Measurements from ENCODE around the gene AGBL4. TPM values are rescaled to one million over a fixed set of nuclear protein-coding genes. Genes with fewer than 3 reads are reported as not detected.

AGBL4 gene
- total RNA-seq, 1 donor from 2014 or later: not detected

DNA sequence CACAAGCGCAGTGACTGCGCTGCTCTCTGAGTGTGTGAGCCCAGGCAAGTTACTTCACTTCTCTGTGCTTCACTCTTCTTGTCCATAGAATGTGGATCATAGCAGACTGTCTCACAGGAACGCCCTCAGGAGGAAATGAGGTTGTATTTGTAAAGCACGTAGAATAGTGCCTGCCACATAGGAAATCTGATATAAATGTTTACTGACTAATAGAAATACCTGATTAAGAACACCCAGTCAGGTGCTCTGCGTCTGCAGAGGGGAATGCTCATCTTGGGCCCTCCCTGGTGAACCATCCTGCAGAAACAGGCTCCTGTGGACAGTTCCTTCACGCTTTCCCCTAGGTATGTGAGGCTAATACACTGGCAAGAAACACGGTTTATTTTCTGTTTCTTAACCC lies 1347.4 kb downstream of the AGBL4 start:
- H3K27ac ChIP-seq: no peak overlapping the region
- no peak for DNase-seq (ENCODE audit: low spot score in 2 of 2)
- H3K4me1 ChIP-seq: peaks cover 0 to 19% of the 10 kb centered on the region in 2 donors
- TF ChIP-seq, protein P1, sequence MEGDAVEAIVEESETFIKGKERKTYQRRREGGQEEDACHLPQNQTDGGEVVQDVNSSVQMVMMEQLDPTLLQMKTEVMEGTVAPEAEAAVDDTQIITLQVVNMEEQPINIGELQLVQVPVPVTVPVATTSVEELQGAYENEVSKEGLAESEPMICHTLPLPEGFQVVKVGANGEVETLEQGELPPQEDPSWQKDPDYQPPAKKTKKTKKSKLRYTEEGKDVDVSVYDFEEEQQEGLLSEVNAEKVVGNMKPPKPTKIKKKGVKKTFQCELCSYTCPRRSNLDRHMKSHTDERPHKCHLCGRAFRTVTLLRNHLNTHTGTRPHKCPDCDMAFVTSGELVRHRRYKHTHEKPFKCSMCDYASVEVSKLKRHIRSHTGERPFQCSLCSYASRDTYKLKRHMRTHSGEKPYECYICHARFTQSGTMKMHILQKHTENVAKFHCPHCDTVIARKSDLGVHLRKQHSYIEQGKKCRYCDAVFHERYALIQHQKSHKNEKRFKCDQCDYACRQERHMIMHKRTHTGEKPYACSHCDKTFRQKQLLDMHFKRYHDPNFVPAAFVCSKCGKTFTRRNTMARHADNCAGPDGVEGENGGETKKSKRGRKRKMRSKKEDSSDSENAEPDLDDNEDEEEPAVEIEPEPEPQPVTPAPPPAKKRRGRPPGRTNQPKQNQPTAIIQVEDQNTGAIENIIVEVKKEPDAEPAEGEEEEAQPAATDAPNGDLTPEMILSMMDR (IDR thresholded peaks at IDR 0.05): no peak
- no peaks in the 10 kb centered on the region for H3K27me3 ChIP-seq
- intact Hi-C loops (cut with DNase I): no loop called here
- H3K9me3 ChIP-seq: no peaks in the 10 kb centered on the region
- H3K36me3 ChIP-seq: no peaks in the 10 kb centered on the region
- no peak overlapping the region for H3K4me3 ChIP-seq

DNA sequence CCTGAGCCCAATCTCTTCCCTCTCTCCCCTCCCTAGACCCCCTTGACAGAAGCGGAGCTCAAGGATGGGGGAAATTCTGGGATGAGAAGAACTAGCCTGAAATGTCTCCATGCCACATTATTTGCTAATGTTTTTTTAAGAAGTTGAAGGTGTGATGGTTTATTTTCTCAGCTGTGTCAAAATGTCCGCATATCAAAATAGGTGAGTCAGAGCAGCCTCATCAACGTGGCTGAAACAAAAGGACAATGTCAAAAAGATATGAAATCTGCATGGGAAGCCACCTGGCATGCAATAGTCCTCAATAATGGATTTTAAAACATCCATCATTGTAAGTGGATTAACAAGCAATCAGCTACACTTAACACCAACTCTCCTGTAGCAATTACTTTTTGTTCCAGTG lies 1348.5 kb downstream of the AGBL4 start:
- no peak overlapping the region for H3K27ac ChIP-seq
- intact Hi-C loops (cut with DNase I): no loop called here
- H3K27me3 ChIP-seq: no peaks in the 10 kb centered on the region
- H3K36me3 ChIP-seq: no peaks in the 10 kb centered on the region
- H3K4me3 ChIP-seq: no peak overlapping the region
- no peak for DNase-seq (ENCODE audit: low spot score in 2 of 2)
- no peaks in the 10 kb centered on the region for H3K9me3 ChIP-seq
- H3K4me1 ChIP-seq: peaks cover 0 to 8% of the 10 kb centered on the region in 2 donors
- TF ChIP-seq, protein P1 (IDR thresholded peaks at IDR 0.05): no peak

DNA sequence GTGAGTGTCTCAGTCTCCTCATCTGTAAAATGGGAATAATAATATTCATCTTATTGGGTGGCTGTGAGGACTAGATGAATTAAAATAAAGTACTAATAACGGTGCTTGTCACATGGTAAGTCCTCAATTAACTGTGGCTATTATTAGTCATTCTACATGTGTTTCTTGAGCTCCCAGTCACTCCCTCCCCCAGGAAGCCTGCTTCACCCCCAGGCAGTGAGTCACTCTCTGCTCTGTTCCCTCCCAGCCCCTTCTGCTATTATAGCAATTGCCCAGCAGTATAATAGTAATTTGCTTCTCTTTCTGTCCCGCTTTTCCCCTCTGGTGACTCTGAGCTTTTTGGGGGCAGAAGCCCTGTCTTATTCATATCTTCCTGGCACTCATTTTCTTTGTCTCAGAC lies 1349.1 kb downstream of the AGBL4 start:
- Histone ChIP-seq H3K36me3 (no peaks in the 10 kb centered on the region), H3K9me3 (no peaks in the 10 kb centered on the region), H3K27ac (no peak overlapping the region), H3K4me3 (no peak overlapping the region), H3K27me3 (no peaks in the 10 kb centered on the region), H3K4me1 (peaks cover 0 to 2% of the 10 kb centered on the region in 2 donors)
- TF ChIP-seq, protein P1 (IDR thresholded peaks at IDR 0.05): no peak
- no peak for DNase-seq (ENCODE audit: low spot score in 2 of 2)
- intact Hi-C loops (cut with DNase I): no loop called here

DNA sequence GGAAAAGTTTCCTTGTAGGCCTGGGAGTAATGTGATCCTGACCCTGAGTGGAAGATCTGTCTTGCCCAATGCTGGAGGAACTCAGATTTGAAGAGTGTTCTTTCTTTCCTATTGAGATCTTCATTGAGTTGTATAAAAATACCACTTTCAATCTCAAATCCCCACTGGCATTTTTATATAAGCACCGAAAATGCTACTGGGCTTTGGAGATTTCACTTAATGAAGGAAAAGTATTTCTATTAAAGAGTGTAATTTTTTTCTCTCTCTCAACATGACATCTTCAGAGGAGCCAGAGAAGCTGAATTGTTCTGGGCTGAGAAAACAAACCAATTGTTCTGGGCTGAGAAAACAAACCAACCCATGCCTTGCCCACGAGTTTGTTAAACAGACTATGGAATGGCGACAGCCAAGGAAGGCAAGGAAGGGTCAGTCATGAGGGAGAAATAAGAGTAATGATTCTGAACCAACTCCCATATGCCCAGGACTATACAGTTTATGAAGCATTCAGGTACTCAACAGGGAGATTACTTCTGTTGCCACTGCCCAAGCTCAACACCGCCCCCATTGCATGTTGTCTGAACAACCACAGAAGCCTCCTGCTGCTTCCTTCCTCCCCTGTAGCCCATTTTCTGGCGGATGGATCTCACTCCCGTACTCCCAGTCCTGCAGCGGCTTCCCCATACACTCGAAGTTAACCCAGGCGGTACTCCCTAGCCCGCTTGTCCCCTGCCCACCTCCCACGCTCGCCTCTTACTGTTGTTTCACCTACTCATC lies 1350.2 kb downstream of the AGBL4 start:
- TF ChIP-seq, protein P1 (IDR thresholded peaks at IDR 0.05): no peak
- Histone ChIP-seq H3K4me3 (no peak overlapping the region), H3K27me3 (no peaks in the 10 kb centered on the region), H3K36me3 (no peaks in the 10 kb centered on the region), H3K9me3 (no peaks in the 10 kb centered on the region), H3K4me1 (no peaks in the 10 kb centered on the region), H3K27ac (no peak overlapping the region)
- DNase-seq (ENCODE audit: low spot score in 2 of 2): no peak
- intact Hi-C loops (cut with DNase I): no loop called here

DNA sequence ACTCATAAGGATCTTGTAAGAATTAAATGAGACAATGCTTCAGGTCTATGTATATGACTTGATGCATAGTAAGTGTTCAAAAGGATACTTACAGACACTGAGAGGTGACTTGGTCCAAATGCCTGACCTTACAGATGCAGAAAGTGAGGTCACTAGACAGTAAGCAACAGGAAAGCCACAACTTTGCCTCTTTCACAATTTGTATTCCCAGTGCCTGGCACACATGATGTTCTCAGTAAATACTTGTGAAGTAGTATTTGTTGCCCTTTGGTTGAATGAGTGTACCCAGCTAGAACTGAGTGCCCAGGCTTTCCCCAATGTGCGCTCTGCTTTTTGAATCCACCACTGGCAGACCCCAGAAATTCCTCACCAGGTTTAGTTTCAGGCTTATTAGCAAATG lies 1352.2 kb downstream of the AGBL4 start:
- Histone ChIP-seq H3K36me3 (no peaks in the 10 kb centered on the region), H3K27me3 (no peaks in the 10 kb centered on the region), H3K4me3 (no peak overlapping the region), H3K9me3 (no peaks in the 10 kb centered on the region), H3K27ac (no peak overlapping the region), H3K4me1 (no peaks in the 10 kb centered on the region)
- TF ChIP-seq, protein P1 (IDR thresholded peaks at IDR 0.05): no peak
- intact Hi-C loops (cut with DNase I): no loop called here
- DNase-seq (ENCODE audit: low spot score in 2 of 2): no peak
